ENCODE data around the gene TEKT3. TPM values are rescaled to one million over a fixed set of nuclear protein-coding genes. Genes with fewer than 3 reads are reported as not detected.
A peak's percentile ranks its signal among the peaks of the same experiment; 100 is the strongest.

The TEKT3 gene
- total RNA-seq, 1 donor from 2014 or later = 0.40 TPM

- no peak for ATAC-seq
- intact Hi-C loops (cut with micrococcal nuclease) = no loop called here
- DNase-seq = no peak
Measured at GRCh38 chr17:15271741-15272140, 69.7 kb downstream of the TEKT3 start.

GRCh38 chr17:15270628-15271381 lies 70.6 kb downstream of the TEKT3 start:
- intact Hi-C loops (cut with micrococcal nuclease) = no loop called here
- ATAC-seq (no peak), DNase-seq (no peak)

DNA sequence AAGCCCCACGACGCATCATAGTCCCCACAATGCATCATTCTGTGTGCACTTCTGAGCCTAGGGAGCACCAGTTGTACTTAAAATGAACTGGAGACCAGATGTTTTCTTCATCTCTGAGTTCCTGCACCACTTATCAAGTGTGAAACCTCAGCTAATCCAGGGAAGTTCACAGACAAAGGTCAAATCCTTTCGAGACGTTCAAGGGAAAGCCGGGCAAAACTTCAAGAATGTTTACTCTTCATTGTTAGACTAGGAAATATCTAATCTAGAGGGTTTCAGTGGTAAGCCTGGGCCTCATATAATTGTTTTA lies 71.7 kb downstream of the TEKT3 start:
- intact Hi-C loops (cut with micrococcal nuclease) = loop anchor here (10.0 kb wide), 2 partner anchors 165 to 235 kb away; no protein-coding TSS in a partner anchor
- DNase-seq (no peak), ATAC-seq (peak; percentile 58)

GRCh38 chr17:15269087-15269779 lies 72.2 kb downstream of the TEKT3 start:
- intact Hi-C loops (cut with micrococcal nuclease) = loop anchor here (10.0 kb wide), 2 partner anchors 166 to 236 kb away; no protein-coding TSS in a partner anchor
- ATAC-seq = no peak
- no peak for DNase-seq

DNA sequence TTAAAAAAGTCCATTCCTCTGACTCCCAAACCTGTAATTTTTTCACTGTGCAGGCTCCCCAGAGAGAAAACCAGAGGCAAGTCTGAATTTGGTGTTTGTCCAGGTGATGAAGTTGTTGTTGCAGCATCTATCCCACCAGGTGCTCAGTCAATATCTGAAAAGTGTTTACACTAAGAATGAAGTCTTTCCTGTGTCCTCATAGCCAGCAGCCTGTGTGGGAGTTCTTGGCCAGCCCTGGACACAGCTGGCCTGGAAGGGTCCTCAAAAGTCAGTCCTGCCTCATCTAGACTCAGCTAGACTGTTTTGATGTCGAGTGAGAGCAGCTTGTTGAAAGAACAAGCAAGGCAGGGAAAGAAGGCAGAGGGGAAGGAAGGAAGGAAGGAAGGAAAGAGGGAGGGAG lies 72.9 kb downstream of the TEKT3 start:
- ATAC-seq (peak; percentile 40), DNase-seq (no peak)
- intact Hi-C loops (cut with micrococcal nuclease) = loop anchor here (10.0 kb wide), 2 partner anchors 166 to 236 kb away; no protein-coding TSS in a partner anchor

DNA sequence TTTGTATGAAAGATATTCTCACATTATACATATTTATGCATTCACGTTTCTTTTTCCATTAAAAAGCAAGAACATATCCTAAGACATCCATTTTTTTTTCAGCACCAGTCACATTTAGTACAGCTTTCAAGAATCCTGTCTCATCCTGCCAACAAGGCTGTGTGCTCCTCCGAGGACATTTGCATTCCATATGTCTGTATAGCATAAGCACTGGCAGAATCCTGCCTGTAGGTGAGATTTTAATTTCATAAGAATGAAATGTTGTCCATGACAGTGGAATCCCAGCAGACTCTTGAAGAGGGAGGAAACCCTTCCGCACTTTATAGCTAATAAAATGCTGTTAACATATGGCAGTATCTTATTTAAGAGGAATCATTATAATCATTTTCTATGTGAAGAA lies 73.4 kb downstream of the TEKT3 start:
- ATAC-seq (no peak), DNase-seq (no peak)
- intact Hi-C loops (cut with micrococcal nuclease) = loop anchor here (10.0 kb wide), 2 partner anchors 167 to 237 kb away; no protein-coding TSS in a partner anchor

GRCh38 chr17:15266325-15267125 lies 74.9 kb downstream of the TEKT3 start:
- ATAC-seq (no peak), DNase-seq (no peak)
- intact Hi-C loops (cut with micrococcal nuclease) = loop anchor here (10.0 kb wide), 2 partner anchors 168 to 238 kb away; no protein-coding TSS in a partner anchor

GRCh38 chr17:15265131-15265530 lies 76.3 kb downstream of the TEKT3 start, which contains the start of gene PMP22:
PMP22 (minus strand) TSS chr17:15265326; CDS start chr17:15260727, 4,599 bp downstream.
- ATAC-seq (peak; percentile 8), DNase-seq (peak; percentile 63)
- intact Hi-C loops (cut with micrococcal nuclease) = loop anchor here (10.0 kb wide), 2 partner anchors 170 to 240 kb away; no protein-coding TSS in a partner anchor

GRCh38 chr17:15264542-15264941 lies 76.9 kb downstream of the TEKT3 start:
- DNase-seq = peak; percentile 78
- intact Hi-C loops (cut with micrococcal nuclease) = loop anchor here (10.0 kb wide), 2 partner anchors 170 to 240 kb away; no protein-coding TSS in a partner anchor

GRCh38 chr17:15263680-15264079 lies 77.7 kb downstream of the TEKT3 start:
- DNase-seq (no peak), ATAC-seq (no peak)
- intact Hi-C loops (cut with micrococcal nuclease) = loop anchor here (10.0 kb wide), 2 partner anchors 171 to 241 kb away; no protein-coding TSS in a partner anchor

More at GRCh38 chr17:15264542-15264941, 76.9 kb downstream of the TEKT3 start:
- peak; percentile 12 for ATAC-seq

GRCh38 chr17:15263206-15263579 lies 78.2 kb downstream of the TEKT3 start:
- ATAC-seq = peak; percentile 64
- peak; percentile 92 for DNase-seq
- intact Hi-C loops (cut with micrococcal nuclease) = loop anchor here (10.0 kb wide), 2 partner anchors 172 to 242 kb away; no protein-coding TSS in a partner anchor

GRCh38 chr17:15262291-15263205 lies 78.8 kb downstream of the TEKT3 start:
- intact Hi-C loops (cut with micrococcal nuclease) = loop anchor here (10.0 kb wide), 2 partner anchors 172 to 242 kb away; no protein-coding TSS in a partner anchor
- DNase-seq = peak; percentile 94
- ATAC-seq = peak; percentile 86

- intact Hi-C loops (cut with micrococcal nuclease) = loop anchor here (10.0 kb wide), 2 partner anchors 173 to 243 kb away; no protein-coding TSS in a partner anchor
- peak; percentile 52 for DNase-seq
- ATAC-seq = peak; percentile 4
Measured at GRCh38 chr17:15261802-15262290, 79.6 kb downstream of the TEKT3 start.

DNA sequence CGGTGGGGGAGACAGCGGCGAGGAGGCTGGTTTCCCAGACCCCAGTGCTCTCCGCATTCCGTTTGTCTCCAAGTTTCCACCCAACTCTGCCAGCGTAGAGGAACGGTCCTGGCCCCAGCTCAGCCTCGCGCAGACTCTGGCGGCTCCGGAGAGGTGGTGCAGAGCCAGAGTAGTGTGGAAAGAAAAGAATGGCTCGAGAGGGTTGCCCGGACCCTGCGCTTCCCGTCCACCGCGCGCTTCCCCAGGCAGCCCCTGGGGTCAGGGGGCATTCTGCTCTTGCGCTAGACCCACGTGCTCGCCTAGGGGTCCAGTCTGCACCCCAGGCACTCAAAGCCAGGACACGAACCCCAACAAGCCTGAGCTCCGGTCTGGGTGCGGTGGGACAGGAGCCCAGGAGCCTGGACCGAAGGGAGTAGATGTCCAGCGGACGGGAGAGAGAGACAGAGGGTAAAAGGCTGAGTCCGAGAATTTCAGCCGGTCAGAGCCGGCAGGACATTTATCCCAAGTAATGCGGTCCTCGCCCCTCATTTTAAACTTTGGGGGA lies 80.1 kb downstream of the TEKT3 start:
- peak; percentile 75 for DNase-seq

DNA sequence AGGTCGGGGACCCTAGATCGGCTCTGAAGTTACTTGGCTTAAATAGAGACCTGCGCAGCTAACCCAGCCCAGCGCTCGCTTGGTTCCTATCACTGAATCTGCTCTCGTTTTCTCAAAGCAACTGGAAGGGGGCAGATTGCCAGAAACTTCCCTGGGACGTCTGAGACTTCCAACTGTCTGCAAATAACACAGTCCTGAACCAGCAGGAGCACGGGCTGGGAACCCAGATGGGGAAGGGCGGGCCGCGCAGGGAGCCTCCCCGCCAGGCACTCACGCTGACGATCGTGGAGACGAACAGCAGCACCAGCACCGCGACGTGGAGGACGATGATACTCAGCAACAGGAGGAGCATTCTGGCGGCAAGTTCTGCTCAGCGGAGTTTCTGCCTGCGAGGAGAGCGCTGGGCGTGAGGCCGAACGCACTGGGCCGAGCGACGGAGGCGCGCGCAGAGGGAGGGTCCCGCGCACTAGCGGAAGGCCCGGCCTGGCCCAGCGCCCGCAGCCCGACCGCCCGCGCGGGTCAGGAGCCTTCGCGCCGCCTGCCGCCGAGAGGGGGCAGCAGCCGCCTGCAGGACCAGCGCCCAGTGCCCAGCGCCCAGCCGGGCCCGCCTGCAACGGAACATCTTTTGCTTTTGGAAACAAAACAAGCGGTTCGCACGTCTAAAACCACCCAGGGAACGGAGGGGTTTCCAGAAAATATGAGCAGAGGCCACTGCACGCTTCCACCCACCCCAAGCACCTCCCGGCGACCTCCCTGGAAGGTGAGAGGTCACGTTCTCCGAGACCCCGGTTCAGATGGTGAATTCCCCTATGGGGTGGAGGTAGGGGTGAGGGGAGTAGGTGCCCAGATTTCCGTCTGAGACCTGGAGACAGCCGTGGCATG lies 80.8 kb downstream of the TEKT3 start:
- intact Hi-C loops (cut with micrococcal nuclease) = loop anchor here (10.0 kb wide), 2 partner anchors 174 to 244 kb away; no protein-coding TSS in a partner anchor
- ATAC-seq (peak; percentile 64), DNase-seq (peak; percentile 96)

More for the DNA sequence above, 80.1 kb downstream of the TEKT3 start:
- intact Hi-C loops (cut with micrococcal nuclease) = loop anchor here (10.0 kb wide), 2 partner anchors 173 to 243 kb away; no protein-coding TSS in a partner anchor
- peak; percentile 32 for ATAC-seq

- DNase-seq (no peak), ATAC-seq (no peak)
- intact Hi-C loops (cut with micrococcal nuclease) = no loop called here
Measured at GRCh38 chr17:15257796-15258512, 83.4 kb downstream of the TEKT3 start.

All from left ventricle myocardium superior (tissue), 1 donor.